C4-2B (cell line): Measurements from ENCODE around the gene SFRP4.

Experiments
- H3K27ac ChIP-seq: fragments of 450-650 bp; 2 replicates; pipeline ENCODE4 v1.5.1; 2017
- ZFX ChIP-seq: fragments of 450-650 bp; IDR thresholded peaks from 2 replicates; pipeline ENCODE4 v1.6.1; 2017
- TF ChIP-seq, protein P1 (sequence below): fragments of 450-650 bp; conservative IDR thresholded peaks from 2 replicates; pipeline ENCODE4 v1.5.1; 2017; ENCODE audit warnings: mild to moderate bottlenecking

SFRP4 gene

DNA sequence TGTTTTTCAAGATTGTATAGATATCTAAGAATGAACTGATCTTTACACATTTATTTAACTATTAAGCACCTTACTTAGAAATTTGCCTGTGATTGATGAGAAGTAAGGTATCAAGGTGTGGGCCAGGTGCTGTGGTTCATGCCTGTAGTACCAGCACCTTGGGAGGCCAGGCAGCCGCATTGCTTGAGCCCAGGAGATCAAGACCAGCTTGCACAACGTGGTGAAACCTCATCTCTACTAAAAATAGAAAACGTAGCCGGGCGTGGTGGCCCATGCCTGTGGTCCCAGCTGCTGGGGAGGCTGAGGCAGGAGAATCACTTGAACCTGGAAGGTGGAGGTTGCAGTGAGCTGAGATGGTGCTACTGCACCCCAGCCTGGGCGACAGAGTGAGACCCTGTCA lies 34.5 kb downstream of the SFRP4 start:
- H3K27ac ChIP-seq, result no peak overlapping the region
- no peak for TF ChIP-seq ZFX
- TF ChIP-seq, protein P1, sequence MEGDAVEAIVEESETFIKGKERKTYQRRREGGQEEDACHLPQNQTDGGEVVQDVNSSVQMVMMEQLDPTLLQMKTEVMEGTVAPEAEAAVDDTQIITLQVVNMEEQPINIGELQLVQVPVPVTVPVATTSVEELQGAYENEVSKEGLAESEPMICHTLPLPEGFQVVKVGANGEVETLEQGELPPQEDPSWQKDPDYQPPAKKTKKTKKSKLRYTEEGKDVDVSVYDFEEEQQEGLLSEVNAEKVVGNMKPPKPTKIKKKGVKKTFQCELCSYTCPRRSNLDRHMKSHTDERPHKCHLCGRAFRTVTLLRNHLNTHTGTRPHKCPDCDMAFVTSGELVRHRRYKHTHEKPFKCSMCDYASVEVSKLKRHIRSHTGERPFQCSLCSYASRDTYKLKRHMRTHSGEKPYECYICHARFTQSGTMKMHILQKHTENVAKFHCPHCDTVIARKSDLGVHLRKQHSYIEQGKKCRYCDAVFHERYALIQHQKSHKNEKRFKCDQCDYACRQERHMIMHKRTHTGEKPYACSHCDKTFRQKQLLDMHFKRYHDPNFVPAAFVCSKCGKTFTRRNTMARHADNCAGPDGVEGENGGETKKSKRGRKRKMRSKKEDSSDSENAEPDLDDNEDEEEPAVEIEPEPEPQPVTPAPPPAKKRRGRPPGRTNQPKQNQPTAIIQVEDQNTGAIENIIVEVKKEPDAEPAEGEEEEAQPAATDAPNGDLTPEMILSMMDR, result no peak
